ENCODE measurements around the gene WDR62. TPM values are rescaled to one million over a fixed set of nuclear protein-coding genes. Genes with fewer than 3 reads are reported as not detected.

The WDR62 gene
- total and polyA plus RNA-seq, 2 of the 8 experiments (the other 6 are each of a cell fraction or from before 2014, with no cell fraction given): 28.2 to 39.5 TPM

DNA sequence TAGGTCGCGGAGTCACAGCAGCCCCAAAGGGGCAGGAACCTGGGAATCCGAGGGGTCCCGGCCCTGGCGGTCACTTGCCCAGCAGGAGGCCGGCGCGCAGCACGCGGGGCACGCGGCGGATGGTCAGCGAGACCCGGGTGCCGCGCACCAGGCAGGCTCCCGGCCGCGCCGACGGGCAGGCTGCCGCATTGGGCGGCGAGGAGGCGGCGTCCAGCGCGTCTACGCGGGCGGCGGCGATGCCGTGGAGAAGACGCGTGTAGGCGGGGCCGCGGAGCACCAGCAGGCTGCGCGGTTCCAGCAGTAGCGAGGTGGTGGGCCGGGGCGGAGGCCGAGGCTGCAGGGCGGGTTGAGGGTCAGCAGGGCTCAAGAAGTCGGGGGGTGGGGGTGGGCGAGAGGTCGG, 45.5 kb upstream of the WDR62 start:
- H3K4me3 ChIP-seq (ENCODE audit: extremely low read depth in 1 of 4, insufficient read depth in 2 of 4, low read depth in 3 of 4, low read length in 4 of 4): peak overlapping the region; percentile 42 to 78 (median 52)
- peaks cover 0 to 16% (median 8%) of the 10 kb centered on the region in 4 experiments; a peak in 5 of 7 replicates for H3K4me1 ChIP-seq (replicated peaks in 1 of 4; ENCODE audit: control insufficient read depth in 3 of 4, insufficient read depth in 4 of 4, low read length in 3 of 4)
- peaks cover 0 to 4% (median 0%) of the 10 kb centered on the region in 4 experiments; a peak in 2 of 8 replicates for H3K36me3 ChIP-seq (ENCODE audit: control insufficient read depth in 2 of 4, insufficient read depth in 4 of 4, low read length in 3 of 4)
- peaks cover 14% of the 10 kb centered on the region for H3K23me2 ChIP-seq (ENCODE audit: low read depth, low read length)
- no peak overlapping the region for H2AK5ac ChIP-seq (ENCODE audit: low read depth, low read length)
- no peak for FAIRE-seq
- no peak overlapping the region for H3K27ac ChIP-seq (ENCODE audit: low read depth, low read length)
- no peak overlapping the region for H2BK120ac ChIP-seq (replicated peaks; ENCODE audit: low read depth, low read length)
- H2BK20ac ChIP-seq (ENCODE audit: low read length): no peak overlapping the region
- H3K56ac ChIP-seq (replicated peaks; ENCODE audit: insufficient read length, low read depth, low read length): no peak overlapping the region
- 0 out of 2 replicates have a peak overlapping the region, but pooled peaks have one; percentile 5 for H2BK5ac ChIP-seq (ENCODE audit: low read depth, low read length)
- no peak overlapping the region for H2BK15ac ChIP-seq (ENCODE audit: low read length)
- CTCF ChIA-PET (ENCODE audit: partially characterized antibody): interaction anchor here (0.5 to 2.3 kb wide), 4 partner anchors 11 to 408 kb away, joined by 3 to 19 read pairs (median 3); no protein-coding TSS in a partner anchor
- H2AFZ ChIP-seq (ENCODE audit: low read length): no peak overlapping the region
- H3K79me2 ChIP-seq (ENCODE audit: control insufficient read depth in 1 of 2, insufficient read depth in 2 of 2, low read length in 2 of 2): no peaks in the 10 kb centered on the region
- peak overlapping the region; percentile 77; the same call in 1 of the 2 replicates for H4K8ac ChIP-seq (ENCODE audit: extremely low read depth, insufficient read depth, low read length)
- H4K91ac ChIP-seq (replicated peaks; ENCODE audit: insufficient read length, low read length): peak overlapping the region; percentile 28
- WGBS, 2 experiments (ENCODE audit: extremely low coverage in 1 of 2, insufficient coverage in 1 of 2, insufficient read length in 1 of 2, insufficient replicate concordance in 2 of 2, low coverage in 1 of 2, low lambda C conversion rate in 2 of 2, missing lambda C conversion rate in 1 of 2): 3% methylated on average over 27 of the region's 50 CpGs; no CpG with 5 or more reads in 1 of the 2 experiments
- H3K9ac ChIP-seq (replicated peaks in 1 of 4; ENCODE audit: extremely low read depth in 1 of 4, low read depth in 3 of 4, low read length in 3 of 4): peak overlapping the region in 1 of 4 experiments; percentile 16; a peak in 1 of 7 replicates
- no peak overlapping the region for H2BK12ac ChIP-seq (ENCODE audit: low read depth, low read length)
- peak overlapping the region; percentile 57 to 78 for H3K4me2 ChIP-seq (ENCODE audit: insufficient read depth in 1 of 2, low read depth in 2 of 2, low read length in 2 of 2)
- H4K20me1 ChIP-seq (replicated peaks in 1 of 2; ENCODE audit: control insufficient read depth in 1 of 2, insufficient read depth in 2 of 2, low read length in 2 of 2): no peaks in the 10 kb centered on the region
- no peak overlapping the region for H3K14ac ChIP-seq (ENCODE audit: insufficient read length)
- no peaks in the 10 kb centered on the region for H3K79me1 ChIP-seq (ENCODE audit: low read depth, low read length)
- POLR2A ChIA-PET (ENCODE audit: partially characterized antibody): interaction anchor here (0.7 to 1.9 kb wide), 12 partner anchors 8 to 148 kb away, joined by 3 to 10 read pairs (median 4); partner anchors contain the start of genes CLIP3, SDHAF1, THAP8 and WDR62
- no peak overlapping the region for H3K23ac ChIP-seq (ENCODE audit: insufficient read length)
- no peaks in the 10 kb centered on the region for H3K9me3 ChIP-seq (ENCODE audit: insufficient read depth in 2 of 2, low read depth in 1 of 2, low read length in 1 of 2)
- H3K27me3 ChIP-seq (replicated peaks in 1 of 4; ENCODE audit: control insufficient read depth in 3 of 4, extremely low read depth in 1 of 4, insufficient read depth in 3 of 4, low read length in 3 of 4): no peaks in the 10 kb centered on the region
- peak overlapping the region; percentile 32; the same call in 1 of the 2 replicates for H3K18ac ChIP-seq (ENCODE audit: extremely low read depth, low read length)
- H3K4ac ChIP-seq (replicated peaks; ENCODE audit: insufficient read length, low read depth, low read length): no peak overlapping the region
- no peak overlapping the region for H4K5ac ChIP-seq (ENCODE audit: insufficient read length, low read depth, low read length)
- DNase-seq (ENCODE audit: low read depth in 1 of 2, low spot score in 2 of 2): peak in 1 of 2 experiments; percentile 82
- TF ChIP-seq TBP (IDR thresholded peaks at IDR 0.05; ENCODE audit: low read depth, low read length): no peak
- TF ChIP-seq PHF8 (conservative IDR thresholded peaks at IDR 0.05; ENCODE audit: low read depth, low read length): 0 out of 2 replicates have a peak, but pooled peaks have one; percentile 1
- TF ChIP-seq ZNF274 (IDR thresholded peaks at IDR 0.05; ENCODE audit: borderline replicate concordance, extremely low read depth, low read length): no peak
- TF ChIP-seq EZH2 (IDR thresholded peaks at IDR 0.05; ENCODE audit: low read depth, low read length, severe bottlenecking): no peak
- TF ChIP-seq CBX8 (IDR thresholded peaks at IDR 0.05; ENCODE audit: borderline replicate concordance, low read depth, low read length): no peak
- no peak for TF ChIP-seq RNF2 (IDR thresholded peaks at IDR 0.05; ENCODE audit: borderline replicate concordance, low read depth, low read length, missing control alignments, poor library complexity, severe bottlenecking)
- TF ChIP-seq, protein P1, sequence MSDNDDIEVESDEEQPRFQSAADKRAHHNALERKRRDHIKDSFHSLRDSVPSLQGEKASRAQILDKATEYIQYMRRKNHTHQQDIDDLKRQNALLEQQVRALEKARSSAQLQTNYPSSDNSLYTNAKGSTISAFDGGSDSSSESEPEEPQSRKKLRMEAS (IDR thresholded peaks at IDR 0.05): peak; percentile 57; the same call in 1 of the 2 replicates
- TF ChIP-seq, protein P2, sequence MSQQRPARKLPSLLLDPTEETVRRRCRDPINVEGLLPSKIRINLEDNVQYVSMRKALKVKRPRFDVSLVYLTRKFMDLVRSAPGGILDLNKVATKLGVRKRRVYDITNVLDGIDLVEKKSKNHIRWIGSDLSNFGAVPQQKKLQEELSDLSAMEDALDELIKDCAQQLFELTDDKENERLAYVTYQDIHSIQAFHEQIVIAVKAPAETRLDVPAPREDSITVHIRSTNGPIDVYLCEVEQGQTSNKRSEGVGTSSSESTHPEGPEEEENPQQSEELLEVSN (IDR thresholded peaks at IDR 0.05): no peak
- peak; percentile 19 for TF ChIP-seq KDM4A (IDR thresholded peaks at IDR 0.05; ENCODE audit: low read depth, low read length, severe bottlenecking)
- TF ChIP-seq RFX5 (IDR thresholded peaks at IDR 0.05; ENCODE audit: borderline replicate concordance, low read depth, low read length): no peak
- TF ChIP-seq CEBPB (IDR thresholded peaks at IDR 0.05; ENCODE audit: low read depth, low read length): no peak
